HG02588 (cell line): ENCODE results near the gene KDM6B.

ENCODE experiments used
- ATAC-seq: cut with Tn5 transposase; IDR thresholded peaks from one replicate; pipeline ENCODE4 v1.9.1; 2021; ENCODE audit warnings: mild to moderate bottlenecking, moderate library complexity; ENCODE audit not compliant: unreplicated experiment

Gene KDM6B

DNA sequence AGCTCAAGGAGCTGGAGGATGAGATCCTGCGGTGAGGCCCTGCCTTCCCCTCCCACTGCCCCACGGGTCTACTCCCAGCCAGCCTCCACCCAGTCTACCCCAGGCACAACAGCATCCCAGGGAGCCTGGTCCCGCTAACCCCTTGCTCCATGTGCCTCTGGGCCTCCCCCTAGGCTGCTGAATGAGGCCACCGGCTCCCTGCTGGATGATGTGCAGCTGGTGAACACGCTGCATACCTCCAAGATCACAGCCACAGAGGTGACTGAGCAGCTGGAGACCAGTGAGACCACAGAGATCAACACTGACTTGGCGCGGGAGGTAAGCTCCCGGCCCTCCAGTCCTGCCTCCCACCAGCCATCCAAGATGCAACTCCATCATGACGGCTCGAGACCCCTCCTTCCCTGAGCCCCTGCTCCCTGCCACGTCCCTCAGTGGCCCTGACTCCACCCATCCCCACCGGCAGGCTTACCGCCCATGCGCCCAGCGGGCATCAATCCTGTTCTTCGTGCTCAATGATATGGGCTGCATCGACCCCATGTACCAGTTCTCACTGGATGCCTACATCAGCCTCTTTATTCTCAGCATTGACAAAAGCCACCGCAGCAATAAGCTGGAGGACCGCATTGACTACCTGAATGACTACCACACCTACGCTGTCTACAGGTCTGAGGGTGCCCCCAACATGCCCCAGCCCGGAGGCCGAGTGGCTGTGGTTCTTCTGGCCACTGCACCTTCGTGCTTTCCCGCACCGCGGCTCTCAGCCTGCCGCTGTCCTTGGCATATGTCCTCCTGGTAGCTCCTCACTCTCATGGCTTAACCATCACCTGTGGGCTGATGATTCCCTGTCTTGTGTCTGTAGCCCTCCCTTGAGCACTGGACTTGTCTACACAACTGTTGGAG, 15.0 kb upstream of the KDM6B start:
- ATAC-seq, result no peak

DNA sequence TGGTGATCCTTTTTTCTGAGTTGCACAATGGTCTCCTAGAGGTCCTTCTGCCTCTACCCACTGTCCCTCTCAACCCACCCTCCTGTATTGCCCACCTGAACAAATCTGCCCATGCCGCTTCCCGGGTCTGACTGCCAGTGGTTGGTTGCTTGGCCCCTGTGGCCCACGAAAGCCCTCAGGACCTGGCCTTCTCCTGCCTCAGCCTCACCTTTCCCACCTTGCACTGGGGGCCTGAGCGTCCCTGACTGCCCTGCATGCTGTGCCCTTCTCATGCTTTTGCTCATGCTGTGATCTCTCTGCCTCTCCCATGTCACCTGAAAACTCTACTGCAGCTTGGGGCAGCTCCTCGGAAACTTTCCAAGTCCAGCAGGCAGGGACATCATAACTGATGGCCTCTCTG, 13.8 kb upstream of the KDM6B start:
- ATAC-seq, result no peak

DNA sequence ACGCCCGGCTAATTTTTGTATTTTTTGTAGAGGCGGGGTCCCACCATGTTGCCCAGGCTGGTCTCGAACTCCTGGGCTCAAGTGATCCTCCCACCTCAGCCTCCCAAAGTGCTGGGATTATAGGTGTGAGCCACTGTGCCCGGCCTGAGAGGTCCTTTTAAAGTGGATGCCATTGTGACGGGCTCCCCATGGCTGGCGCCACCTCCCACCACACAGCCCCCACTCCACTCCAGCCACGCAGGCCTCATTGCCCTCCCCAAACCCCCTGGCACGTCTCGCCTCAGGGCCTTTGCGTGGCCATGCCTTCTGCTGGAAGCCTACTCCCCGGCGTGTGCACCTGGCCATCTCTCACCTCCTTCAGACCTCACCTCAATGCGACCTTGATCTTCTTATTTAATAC, 11.9 kb upstream of the KDM6B start:
- no peak for ATAC-seq

DNA sequence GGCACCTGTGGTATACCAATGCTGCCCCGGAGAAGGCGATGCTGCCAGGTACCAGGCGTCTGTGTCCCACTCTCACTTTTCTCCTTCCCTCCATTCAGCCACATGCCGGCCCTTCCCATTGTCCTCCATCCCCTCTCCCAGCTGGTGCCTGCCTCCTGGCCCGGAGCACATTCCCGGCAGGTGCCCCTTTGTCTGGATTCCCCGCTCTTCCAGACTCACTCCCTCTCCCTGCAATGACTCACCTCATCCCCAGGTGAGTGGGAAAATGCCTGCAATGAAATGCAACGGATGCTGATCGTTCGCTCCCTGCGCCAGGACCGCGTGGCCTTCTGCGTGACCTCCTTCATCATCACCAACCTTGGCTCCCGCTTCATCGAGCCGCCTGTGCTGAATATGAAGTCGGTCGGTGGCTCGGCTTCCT, 10.4 kb upstream of the KDM6B start:
- ATAC-seq, result no peak

DNA sequence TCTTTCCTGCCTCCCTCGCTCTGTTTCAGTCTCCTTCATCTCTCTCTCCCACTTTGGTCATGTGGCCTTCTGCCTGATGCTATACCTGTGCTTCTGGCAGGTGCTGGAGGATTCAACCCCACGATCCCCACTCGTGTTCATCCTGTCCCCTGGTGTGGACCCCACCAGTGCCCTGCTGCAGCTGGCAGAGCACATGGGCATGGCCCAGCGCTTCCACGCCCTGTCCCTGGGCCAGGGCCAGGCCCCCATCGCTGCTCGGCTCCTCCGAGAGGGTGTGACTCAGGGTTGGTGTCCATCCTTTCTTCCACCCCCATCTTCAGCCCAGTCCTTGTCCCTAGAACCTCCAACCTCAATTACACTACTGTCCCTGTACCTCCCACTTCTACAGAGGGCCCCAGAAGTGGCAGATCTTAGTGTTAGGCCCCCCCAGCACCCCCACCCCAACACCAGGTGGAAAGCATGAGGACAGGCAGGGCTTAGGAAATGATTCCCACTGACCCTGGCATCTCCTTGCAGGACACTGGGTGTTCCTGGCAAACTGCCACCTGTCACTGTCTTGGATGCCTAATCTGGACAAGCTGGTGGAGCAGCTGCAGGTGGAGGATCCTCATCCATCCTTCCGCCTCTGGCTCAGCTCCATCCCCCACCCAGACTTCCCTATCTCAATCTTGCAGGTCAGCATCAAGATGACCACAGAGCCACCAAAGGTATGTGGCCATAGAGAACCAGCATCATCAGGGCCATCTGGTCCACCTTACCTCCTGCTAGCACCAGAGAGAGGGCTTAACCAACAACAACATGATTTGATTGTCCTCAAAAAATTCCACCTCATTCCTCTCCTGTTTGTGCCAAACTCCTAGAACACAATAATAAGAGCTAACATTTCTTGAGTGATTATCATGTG, 9.7 kb upstream of the KDM6B start:
- ATAC-seq, result no peak

DNA sequence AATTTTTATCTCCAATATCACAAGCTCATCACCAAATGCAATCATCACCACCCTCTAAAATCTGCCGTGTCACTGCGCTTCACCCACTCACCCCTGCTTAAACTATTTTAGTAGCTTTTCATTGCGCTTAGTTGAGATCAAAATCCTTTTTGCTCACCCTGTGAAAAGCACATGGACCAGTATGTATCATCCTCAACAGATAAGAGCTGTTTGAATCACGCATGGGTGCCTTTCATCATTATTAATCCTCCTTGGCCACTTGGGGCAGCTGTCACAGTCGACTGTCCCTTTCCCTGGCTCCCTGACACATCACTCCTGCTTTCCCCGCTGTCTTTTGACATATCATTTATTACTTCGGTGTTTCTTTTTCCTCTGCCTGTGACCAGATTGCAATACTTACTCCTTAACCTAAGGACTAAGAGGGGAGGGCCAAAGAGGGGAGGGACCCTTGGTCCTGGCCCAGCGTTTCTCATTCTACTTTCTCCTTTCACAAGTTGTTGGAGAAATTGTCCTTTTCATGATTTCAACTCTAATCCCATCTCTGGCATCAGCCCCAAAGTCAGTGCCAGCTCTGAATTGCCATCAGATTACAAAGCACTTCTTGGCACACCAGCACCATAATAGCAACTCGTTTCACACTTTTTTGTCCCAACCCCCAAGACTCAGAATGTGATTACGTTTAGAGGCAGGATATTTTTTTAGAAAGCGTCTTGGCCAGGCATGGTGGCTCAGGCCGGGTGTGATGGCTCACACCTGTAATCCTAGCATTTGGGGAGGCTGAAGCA, 8.6 kb upstream of the KDM6B start:
- ATAC-seq, result no peak

DNA sequence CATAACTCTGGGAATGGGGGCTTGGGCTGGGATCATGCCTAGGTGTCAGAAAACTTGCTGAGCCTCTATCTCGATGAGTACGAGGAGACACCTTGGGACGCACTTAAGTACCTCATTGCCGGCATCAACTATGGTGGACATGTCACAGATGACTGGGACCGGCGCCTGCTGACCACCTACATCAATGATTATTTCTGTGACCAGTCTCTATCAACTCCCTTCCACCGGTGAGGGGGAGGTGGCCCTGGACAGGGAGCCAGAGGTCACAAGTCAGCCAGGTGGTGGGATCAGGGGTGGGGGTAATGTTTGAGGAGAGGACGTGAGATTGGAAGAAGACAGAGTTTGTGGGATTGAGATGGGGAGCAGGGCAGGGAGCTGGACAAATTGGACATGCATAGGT, 3.4 kb upstream of the KDM6B start:
- no peak for ATAC-seq

DNA sequence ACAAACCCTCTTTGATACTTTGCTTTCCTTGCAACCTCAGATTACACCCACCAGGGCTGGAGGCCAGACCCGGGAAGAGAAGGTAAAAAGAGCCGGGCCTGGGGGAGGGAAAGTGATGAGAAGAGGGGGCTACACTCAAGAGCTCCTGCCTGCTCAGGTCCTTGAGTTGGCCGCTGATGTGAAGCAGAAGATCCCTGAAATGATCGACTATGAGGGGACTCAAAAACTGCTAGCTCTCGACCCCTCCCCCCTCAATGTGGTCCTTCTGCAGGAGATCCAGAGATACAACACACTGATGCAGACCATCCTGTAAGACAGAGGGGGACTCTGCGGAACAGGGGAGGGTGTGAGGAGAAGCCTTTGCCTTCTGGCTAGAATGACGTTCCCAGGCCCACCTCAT, 2.8 kb upstream of the KDM6B start:
- no peak for ATAC-seq

DNA sequence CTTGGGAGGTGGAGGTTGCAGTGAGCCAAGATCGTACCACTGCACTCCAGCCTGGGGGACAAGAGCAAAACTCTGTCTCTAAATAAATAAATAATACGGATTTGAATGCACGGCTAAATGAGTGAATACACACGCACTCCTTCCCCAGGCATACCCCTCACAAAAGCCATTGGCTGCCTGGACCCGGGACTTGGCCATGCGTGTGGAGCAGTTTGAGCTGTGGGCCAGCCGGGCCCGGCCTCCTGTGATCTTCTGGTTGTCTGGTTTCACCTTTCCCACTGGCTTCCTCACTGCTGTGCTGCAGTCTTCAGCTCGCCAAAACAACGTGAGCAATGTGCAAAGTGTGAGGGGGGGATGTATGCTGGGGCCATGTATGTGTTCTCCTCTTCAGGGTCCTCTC, 1.6 kb upstream of the KDM6B start:
- no peak for ATAC-seq

DNA sequence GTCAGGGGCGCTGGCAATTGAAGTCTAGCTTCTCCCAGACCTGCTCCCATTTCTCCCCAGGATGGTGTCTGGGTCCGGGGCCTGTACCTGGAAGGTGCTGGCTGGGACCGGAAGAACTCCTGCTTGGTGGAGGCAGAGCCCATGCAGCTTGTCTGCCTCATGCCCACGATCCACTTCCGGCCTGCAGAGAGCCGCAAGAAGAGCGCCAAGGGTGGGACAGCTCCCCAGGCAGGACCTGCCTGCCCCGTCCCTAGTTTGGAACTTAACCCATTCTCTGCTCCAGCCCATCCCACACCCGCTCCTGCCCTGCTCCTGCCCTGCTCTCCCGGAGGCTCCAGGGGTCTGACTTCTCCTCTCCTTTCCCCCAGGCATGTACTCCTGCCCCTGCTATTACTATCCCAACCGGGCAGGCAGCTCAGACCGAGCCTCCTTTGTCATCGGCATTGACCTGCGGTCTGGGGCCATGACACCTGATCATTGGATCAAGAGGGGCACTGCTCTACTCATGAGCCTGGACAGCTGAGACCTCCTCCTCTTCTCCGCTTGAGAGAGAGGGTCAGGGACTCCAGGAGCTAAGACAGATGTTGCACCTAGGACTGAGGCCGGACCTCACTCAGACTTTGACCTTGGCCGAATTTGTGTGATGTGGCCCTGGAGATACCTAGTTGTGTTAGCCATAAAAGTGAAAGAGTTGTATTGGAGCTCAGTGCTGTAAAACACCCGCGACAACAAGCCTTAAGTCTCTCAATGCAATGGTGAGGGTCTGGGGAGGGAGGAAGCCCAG, 814 bp upstream of the KDM6B start:
- no peak for ATAC-seq

DNA sequence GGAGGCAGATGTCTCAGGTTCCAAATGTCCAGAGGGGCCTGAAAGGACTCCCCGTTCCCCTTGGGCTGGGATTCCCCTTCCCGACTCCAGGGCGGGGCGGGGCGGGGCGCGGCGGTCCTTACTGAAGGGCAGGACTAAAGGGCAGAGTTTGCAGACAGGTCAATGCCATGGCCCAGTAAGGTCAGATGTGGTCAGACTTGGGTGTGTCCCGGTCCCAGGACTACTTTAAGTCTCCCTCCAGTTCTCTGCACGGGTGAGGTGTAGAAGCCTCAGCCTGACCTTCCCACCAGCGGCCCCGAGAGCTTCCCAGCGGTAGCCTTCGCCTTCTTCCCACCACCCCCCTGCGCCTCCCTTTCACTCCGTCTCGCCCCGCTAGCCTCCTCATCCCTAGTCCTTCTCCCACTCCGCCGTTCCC, 532 bp downstream of the KDM6B start:
- ATAC-seq, result no peak

DNA sequence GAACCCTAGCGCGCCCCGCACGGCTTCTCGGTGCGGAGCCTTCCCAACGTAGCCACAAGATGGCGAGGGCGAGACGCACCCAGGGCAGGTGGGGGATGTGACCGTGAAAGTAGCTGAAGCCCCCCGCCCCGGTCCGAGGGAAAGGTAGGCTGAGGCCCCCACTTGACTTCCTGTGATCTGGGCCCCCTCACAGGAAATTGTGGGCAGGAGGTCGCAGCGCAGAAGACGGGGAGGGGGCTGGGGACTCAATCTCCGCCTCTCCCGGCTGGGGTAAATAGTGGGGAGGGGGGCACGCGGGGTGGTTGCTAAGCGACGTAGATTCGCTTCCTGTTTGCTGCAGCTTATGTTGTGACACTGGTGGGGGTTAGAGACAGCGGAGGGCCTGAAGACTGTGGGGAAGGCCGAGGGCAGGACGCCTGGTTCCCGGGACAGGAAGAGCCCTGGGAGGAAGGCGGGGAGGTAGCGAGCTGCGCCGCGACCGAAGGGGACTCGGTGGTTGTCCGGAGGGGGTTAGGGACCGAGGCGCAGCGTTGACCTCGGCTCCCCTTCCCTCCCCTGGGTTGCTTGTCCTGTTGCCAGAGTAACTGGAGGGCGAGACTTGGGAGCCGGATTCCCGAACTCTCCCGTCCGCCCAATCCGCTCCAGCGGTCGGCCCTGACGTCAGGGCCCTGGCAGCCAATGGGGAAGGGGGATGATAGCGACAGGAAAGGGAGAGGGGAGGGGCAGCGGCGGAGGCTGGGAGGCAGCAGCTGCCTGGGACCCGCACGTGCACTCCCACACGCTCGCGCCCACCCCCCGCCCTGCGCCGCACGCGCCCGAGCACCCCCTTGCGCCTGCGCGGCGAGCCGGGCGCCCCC, 1.2 kb downstream of the KDM6B start:
- peak; percentile 48 for ATAC-seq

DNA sequence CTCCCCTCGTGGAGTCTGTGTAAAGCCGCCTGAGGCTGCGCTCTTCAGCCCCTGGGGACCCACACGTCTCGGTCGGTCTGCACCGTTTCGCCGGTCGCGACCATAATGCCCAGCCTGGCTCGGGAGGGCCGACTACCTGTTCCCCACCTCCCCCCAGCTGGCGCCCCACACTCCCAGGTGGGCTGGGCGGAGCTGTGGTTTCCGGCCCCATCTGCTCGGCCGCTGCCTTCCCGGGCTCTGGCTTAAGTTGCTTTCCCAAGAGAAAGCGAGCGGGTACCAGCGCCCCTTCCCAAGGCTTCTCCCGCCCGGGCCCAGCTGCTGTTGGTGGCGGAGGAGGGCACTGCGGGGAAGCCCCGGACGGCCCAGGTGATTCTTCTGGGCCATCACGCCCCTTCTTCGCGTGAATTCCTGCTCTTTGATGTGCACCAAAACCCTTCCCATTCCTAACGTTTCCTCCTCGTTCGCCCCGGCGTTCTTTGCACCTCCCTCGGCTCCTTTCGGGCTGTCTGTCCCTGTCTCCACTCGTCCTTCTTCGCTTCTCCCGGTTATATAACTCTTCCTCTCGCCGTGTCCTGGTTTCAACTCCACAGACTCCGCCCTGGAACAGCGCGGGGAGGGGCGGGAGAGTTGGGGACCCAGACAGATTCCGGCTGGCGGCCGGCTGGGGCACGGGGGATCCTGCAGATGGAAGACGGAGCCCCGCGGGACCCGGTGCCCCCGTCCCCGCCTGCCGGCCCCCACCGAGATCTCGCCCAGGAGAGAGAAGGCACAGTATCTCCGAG, 2.0 kb downstream of the KDM6B start:
- peak; percentile 1 for ATAC-seq

DNA sequence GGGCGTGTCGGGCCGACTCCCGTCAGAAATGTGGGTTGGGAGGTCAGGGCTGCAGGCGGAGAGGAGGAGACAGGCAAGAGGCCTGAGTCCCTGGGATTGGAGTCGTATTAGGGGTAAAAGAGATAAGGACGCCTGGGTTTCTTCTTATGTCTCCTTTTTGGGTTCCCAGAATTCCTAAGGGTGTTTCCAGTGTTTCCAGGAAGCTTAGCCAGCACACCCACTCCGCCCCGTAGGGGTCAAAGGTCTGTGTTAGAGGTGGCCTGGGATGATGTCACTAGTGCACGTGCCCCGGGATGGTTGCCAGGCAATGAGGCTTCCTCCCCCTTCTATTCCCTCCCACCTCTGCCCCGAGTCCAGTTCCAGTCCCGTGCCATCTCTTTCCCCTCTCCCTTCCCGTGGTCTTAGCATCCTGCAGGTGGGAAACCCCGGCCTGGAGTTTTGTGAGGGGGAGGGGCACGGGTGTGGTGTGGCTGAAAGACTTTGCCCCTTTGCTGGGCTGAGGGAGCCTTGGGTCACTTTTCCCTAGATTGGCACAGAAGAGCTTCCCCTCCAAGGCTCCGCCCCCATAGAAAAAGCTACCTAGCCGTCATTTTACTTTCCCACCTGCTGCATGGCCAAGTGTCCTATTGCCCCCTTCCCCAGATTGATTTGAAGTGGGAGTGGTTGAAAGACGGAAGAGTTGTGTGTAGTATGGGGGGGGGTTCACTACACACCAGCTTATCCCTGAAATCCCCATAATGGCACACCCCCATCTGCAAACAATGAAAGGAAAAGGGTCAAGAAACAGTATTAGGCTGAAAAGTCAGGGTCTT, 2.8 kb downstream of the KDM6B start:
- no peak for ATAC-seq

DNA sequence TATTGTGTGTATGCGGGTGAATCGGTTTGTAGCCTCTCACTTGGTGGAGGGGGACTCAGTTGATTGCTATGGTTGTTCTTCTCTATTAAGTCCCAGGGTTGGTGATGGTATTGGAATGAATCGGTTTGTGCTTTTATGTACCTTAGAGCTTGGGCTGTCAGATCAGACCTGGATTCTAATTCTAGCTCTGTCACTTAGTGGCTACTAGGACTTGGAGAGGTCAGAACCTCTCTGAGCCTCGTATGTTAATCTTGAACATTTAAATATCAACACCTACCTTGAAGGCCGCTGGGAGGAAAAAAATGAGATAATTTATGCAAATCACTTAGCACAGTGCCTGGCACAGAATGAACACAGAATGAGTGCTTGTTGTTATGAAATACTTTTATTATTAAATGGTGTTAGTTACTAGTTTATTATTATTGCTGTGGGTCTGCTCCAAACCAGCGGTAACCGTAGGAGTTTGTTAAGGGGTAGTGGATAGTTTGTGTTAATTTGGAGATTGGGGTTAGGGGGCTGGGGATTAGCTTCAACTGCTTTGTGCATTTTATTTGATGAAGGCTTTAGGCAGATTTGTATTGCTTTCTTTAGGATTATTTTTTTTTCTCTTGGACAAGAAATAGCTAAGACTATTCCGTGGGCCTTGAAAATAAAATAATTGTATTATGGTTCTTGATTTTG, 3.5 kb downstream of the KDM6B start:
- no peak for ATAC-seq

DNA sequence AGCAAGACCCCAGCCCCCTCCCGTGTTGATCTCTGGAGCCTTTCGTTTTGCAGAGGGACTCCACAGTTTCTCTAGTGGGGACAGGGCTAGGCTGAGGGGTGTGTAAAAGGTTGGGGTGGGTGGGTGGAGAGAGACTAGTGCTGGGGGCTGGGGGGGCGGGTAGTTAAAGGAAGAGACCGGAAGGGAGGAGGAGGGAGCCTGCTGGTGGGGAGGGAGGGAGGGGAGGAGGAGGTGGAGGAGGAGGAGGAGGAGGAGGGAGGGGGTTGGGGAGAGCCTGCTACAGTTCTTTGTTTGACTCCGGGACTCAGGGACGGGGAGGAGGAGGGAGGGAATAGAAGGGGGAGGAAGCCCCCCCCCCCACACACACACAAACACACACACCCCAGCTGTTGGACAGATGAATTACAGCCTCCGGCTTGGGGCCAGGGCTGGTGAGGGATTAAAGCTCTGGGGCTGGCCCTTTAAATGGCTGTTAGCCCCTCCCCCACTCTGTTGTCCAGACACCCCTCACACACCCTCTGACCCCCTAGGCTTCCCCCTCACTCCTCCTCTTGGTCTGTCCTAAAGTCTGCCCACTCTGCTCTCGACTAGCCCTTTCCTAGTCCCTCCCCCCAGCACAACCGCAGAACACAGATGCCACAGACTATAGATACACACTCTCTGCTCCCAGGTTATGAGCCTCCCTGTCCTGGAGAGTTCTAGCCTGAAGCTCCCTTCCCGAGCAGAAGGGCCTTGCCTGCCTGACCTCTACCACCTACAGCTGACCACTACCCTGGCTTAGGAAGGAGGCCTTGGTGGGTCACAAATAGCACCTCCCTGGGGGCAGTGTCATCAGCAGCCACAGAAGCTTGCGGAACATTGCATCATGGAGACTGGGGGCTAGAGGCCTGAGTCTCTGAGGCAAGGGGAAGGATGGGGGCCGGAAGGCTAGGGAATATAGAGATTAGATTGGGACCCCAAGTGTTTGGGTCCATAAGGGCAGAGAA, 4.4 kb downstream of the KDM6B start:
- ATAC-seq, result no peak
